Gastrocnemius medialis (tissue), 4 donors: ENCODE data around the gene CPLX4.

Experiments
- POLR2A ChIP-seq, 2 donors: fragments of 450-650 bp; IDR thresholded peaks; one replicate each; pipeline ENCODE4 v1.6.1; 2017; ENCODE audit warnings: antibody characterized with exemption in 2 of 2, mild to moderate bottlenecking in 2 of 2, moderate library complexity in 2 of 2
- TF ChIP-seq, protein P1 (sequence below), 5 experiments: fragments of 450-650 bp in 3 of 5; fragments of 200-600 bp in 2 of 5; sonication (generic) in 2 of 5; IDR thresholded peaks in 4 of 5; conservative IDR thresholded peaks in 1 of 5; 1 replicate in 4 of 5; 2 replicates in 1 of 5; pipeline ENCODE4 v1.5.1; 2016 to 2019; ENCODE audit warnings: antibody characterized with exemption in 5 of 5, mild to moderate bottlenecking in 3 of 5, moderate library complexity in 3 of 5

GRCh38 chr18:59275406-59275949 lies 43.0 kb downstream of the CPLX4 start:
- TF ChIP-seq, protein P1, sequence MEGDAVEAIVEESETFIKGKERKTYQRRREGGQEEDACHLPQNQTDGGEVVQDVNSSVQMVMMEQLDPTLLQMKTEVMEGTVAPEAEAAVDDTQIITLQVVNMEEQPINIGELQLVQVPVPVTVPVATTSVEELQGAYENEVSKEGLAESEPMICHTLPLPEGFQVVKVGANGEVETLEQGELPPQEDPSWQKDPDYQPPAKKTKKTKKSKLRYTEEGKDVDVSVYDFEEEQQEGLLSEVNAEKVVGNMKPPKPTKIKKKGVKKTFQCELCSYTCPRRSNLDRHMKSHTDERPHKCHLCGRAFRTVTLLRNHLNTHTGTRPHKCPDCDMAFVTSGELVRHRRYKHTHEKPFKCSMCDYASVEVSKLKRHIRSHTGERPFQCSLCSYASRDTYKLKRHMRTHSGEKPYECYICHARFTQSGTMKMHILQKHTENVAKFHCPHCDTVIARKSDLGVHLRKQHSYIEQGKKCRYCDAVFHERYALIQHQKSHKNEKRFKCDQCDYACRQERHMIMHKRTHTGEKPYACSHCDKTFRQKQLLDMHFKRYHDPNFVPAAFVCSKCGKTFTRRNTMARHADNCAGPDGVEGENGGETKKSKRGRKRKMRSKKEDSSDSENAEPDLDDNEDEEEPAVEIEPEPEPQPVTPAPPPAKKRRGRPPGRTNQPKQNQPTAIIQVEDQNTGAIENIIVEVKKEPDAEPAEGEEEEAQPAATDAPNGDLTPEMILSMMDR (IDR thresholded peaks at IDR 0.05 in 4 of 5, conservative IDR thresholded peaks at IDR 0.05 in 1 of 5): no peak
- TF ChIP-seq POLR2A (IDR thresholded peaks at IDR 0.05): no peak
